GM19438 (cell line): ENCODE data around the gene BRAT1.

Experiments
- ATAC-seq: cut with Tn5 transposase; IDR thresholded peaks from one replicate; pipeline ENCODE4 v1.9.1; 2021; ENCODE audit warnings: low read depth; ENCODE audit not compliant: unreplicated experiment

The BRAT1 gene

DNA sequence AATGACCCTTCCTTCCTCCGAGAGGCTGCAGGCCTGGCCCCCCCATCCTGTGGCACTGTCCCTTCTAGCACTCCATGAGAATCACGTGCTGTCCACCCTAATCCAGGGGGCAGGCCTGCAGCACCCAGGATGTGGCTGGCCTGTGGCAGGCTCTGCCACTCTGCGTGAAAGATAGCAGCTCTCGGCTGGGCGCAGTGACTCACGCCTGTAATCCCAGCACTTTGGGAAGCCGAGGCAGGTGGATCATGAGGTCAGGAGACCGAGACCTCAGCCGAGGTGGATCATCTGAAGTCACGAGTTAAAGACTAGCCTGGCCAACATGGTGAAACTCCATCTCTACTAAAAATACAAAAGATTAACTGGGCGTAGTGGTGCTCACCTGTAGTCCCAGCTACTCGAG, 54.6 kb downstream of the BRAT1 start:
- no peak for ATAC-seq

DNA sequence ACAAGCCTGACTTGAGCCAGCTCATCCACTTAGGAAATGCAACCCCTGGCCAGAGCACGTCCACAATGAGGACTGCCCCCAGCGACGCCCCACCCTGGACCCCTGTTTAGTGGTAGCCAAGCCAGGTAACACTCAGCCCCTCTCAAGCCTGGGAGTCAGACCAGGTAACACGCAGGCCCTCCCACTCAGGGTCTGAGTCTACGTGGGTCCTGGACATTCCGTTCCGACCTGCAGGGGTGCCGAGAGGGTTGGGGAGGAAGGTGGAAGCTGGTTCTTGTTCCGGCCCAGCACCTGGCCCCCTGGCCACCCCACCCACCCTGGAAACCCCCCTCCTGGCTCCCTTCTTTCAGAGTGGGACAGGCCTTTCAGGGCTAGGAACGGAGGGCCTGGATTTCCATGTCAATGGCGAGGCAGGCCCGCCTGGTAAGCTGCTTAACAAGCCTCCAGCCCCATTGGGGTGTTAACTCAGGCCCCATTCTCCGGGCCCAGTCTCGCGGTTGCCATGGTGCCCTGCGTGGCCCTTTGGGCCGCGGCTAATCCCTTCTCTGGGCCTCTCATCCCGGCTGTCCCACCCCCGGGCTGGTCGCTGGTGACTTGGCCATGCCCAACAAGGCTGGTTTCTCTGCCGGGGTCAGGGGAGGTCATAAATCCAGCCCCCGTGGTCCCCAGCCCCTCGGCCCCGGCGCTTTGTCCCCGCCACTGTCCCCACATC, 55.4 kb downstream of the BRAT1 start:
- no peak for ATAC-seq

DNA sequence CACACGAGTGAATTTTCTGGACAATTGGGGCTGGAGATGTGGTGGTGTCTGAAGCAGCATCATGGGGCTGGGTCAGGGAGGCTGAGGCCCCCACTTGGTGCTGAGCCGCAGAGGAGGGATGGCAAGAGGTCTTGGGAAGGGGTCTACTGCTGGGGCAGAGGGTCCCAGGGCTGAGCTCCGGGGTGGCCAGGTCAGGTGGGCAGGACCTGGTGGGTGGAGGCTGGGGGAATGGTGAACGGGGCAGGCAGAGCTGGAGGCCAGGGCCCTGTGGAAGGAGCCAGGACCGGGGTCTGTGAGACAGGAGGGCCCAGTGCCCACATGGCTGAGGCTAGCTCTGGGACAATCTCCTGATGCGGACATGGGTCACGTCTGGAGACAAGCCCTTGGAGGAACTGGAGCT, 56.1 kb downstream of the BRAT1 start:
- ATAC-seq: no peak

DNA sequence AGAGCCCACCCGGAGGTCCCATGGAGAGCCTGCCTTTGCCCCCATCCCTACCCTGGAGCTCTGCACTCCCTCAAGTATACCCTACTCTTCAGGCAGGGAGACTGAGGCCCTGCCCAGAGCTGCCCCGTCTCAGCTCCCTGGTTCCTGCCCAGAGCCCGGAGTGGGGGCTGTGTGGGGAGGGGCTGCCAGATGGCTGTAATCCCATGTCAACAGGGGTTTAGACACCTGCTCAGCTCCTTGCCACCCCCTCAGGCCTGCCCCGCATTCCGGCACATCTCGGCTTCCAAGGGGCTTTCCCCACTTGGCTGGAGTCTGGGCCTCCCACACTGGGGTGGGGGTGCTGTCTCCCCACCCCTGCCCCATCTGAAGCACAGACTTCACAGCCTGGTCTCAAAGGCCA, 56.6 kb downstream of the BRAT1 start:
- no peak for ATAC-seq

DNA sequence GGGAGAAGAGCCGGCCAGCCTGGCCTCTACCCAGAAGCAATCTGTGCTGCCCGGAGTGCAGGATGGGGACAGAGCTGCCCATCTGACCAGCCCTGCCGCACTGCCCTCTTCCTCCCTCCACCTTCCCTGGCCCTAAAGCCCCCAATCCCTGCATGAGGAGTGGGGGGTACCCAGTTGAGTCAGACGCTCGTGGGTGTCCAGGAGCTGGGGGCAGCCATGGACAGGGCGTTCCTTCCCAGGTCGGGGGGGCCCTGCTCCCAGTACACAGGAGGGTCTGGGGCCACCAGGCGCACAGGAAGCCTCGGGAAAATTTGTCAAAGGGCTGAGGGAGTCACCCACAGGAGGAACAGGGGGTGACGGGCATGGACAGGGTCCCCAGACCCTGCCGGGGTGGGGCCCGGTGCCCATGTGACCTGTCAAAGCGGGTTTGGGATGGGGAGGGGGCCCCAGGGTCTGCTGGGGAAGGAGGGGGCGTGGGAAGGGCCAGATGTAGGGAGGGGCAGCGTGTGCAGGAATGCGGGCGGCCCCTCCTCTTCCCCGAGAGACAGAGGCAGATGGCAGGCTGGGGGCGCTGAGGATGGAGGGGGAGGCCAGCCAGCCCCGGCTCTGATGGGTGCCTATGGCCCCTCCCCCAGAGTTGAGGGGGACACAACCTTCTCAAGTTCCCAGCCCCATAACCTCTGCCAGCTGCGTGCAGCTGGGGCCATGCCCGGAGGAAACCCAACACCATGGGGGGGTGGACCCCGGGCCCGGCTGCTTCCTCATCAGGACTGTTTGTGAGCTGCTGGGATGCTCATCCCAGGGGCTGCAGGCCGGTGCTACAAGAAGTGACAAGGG, 57.6 kb downstream of the BRAT1 start:
- ATAC-seq: no peak

DNA sequence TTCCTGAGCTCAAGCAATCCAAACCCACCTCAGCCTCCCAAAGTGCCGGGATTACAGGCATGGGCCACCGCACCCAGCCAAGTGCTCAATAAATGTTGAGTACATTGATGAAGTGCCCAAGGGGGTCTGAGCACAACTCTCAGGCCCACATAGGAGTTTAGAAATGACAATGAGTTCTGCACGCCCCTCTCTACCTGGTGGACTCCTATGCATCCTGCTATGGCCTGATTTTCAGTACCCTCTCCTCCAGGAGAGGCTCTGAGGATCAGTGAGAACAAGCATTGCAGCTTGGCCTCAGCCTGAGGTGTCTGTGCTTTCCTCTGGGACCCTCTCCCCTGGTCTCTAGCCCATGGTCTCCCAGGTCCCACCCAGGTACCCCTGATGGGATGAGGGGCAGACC, 58.3 kb downstream of the BRAT1 start:
- ATAC-seq: no peak

DNA sequence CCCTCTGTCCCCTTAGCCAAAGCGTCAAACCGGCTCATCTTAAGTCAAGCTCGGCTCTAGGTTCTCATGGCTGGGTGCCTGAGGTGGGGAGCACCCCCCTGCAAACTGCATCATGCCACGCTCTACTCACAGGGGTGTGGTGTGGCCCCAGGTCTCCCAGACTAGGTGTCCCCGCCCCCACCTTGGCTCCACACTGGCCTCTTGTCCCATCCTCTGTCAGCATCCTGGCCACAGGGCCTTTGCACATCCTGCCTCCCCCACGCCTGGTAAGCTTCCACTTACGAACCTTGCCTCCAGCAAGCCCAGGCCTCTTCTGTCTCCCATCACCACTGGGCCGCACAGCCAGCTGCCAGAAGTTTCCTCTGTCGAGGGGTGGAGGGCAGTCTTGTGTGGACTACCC, 58.9 kb downstream of the BRAT1 start:
- no peak for ATAC-seq

DNA sequence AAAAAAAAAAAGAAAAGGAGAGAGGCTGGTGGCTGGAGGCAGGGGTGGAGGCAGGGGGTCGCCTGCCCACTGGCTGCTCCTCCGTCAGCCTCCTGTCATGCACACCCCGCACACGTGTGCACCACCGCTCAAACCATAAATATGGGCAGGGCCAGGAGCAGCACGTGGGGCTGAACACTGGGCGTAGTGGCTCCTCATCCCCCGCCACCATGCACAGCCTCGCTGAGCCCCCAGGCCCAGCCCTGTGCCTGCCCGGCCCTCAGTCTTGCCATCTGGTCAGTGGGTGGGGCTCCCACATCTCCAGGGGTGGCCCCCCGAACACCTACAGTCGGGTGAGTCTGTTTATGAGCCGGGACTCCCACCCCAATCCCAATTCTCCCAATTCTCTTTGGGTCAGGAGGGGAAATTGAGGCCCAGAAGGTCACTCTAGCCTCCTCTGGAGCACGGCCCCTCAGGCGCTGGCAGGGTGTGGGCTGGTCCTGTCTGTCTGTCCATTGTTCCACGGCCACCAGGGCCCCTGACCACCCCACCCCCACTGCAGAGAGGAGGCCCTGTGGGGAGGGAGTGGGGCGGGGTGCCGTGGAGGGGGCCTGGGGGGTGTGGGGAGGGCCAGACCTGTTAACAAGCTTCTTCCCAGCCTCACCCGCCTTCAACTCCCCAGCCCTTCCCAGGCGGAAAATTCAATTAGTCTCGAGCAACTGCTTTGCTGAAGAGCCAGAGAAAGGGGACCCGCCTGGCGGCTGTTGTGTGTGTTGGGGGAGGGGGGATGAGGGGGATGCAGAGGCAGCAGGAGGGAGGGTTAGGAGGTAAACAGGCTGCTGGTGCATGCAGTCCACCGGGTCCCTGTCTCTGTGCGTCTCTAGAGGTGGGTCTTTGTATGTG, 59.7 kb downstream of the BRAT1 start:
- no peak for ATAC-seq

DNA sequence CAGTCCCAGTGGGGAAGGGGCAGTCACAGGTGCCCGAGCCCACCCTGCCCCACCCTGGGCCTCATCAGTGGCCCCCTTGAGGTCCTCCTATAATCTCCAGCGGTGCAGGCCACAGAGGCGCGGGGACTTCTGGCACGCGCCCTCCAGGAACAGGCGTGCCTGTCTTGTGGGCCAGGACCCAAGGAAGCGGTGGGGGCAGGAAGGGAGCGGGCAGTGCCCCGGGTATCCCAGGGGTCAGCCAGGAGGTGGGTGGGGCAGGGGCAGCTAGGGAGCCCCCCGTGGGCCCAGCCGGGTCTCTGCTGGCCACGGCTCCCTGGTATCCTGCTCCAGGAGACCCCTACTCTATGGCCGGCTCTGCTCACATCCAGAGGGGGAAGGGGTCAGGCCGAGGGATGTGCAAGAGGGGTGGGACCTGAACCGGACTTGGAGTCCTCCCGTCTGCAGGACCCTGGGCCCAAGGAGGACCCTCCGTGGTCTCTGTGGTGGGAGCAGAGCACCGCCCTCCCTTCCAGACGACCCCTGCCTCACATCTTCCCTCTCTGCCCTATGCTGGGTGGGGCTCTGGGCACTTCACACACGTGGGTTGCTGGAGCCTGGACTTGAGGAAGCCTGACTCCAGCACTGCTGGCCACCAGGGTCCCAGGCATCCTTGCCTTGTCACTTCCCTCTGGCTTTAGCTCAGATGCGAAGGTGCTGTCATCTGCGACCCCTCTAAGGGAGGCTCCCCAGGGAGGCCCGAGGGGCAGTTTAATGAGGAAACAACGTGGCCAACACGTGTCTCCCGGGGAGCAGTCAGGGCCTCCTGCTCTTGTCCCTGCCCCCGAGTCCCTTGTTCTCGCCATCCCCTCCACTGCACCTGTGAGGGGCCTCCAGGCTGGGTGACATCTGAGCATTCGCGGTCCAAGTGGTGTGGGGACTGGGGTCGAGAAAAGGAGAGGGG, 60.9 kb downstream of the BRAT1 start:
- no peak for ATAC-seq

DNA sequence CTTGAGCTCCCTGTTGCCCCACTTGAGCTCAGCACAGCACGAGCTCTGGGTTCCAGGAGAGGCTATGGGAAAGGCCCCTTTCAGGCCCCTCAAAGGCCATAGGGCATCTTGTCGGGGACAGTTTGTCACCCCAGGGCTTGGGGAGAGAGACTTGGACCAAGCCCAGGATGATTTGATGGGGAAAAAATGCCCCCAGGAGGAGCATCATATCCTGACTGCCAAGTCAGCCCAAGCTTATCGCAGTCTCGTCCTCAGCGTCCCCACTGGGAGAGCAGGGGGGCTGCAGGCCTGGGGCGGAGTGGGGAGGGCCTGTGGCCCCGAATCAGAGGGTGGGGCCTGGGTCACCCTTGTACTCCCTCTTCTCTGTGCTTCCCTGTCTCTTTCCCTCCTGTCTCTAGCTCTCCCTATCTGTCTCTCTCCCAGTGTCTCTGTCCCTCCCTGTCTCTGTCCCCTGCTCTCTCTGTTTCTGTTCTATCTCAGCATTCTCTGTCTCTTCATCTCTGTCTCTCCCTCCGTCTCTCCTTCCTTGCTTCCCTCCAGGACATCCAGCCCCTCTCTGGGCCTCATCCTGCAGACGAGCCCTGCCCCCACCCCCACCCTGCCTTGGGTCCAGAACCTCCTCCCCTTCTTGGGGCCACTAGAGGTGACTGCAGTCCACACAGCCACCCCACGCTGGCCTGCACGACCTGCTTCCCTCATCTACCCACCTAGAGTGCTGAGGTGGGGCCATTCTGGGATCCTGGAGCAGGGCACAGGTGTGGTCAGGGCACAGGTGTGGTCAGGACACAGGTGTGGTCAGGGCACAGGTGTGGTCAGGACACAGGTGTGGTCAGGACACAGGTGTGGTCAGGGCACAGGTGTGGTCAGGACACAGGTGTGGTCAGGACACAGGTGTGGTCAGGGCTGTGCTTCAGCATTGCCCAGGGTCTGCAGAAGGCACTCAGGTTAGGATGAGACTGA, 61.8 kb downstream of the BRAT1 start:
- no peak for ATAC-seq

DNA sequence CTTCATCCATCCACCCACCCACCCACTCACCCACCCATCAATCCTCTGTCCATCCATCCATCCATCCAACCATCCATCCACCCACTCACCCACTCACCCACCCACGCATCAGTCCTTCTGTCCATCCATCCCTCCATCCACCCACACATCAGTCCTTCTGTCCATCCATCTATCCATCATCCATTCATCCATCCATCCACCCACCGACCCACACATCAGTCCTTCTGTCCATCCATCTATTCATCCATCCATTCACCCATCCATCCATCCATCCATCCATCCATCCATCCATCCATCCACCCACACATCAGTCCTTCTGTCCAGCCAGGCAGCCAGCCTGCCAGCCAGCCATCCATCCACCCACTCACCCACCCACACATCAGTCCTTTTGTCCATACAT, 63.3 kb downstream of the BRAT1 start:
- ATAC-seq: no peak

DNA sequence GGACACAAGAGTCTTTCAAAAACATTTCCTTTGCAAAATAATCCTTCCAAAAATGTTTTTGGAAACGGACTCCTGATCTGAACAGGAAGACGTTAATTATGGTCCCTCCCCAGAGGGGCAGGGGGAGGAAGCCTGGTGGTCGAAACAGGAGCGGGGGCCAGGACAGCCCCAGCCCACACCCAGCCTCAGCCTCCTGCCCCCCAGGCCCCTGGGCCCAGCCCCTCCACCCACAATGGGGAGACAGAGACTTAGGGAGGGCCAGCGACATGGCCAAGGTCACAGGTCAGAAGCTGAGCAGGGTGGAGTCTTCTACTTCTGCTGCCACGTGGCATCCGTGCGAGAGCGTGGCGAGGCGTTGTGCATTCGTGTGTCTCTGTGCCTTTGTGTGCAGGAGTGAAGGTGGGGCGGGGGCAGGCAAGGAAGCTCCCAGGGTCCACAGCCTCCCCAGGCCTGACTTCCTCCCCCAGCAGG, 65.1 kb downstream of the BRAT1 start:
- ATAC-seq: no peak

DNA sequence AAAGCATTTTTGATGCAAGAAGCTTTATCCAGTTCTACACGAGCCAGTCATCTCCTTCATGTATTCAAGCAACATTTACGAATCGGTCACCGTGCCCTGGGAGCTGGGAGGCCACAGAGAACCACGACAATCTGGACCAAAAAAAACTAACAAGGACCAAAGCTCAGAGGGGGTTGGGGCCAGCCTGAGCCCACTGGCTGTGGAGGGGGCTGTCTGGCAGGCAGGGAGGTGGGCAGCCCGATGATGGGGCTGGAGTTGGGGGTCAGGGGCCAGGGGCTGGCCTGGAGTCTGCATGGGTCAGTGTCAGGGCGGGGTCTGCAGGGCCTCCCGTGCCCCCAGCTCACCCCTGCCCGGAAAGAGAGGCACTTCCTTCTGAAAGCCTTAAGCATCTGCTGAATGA, 66.6 kb downstream of the BRAT1 start:
- no peak for ATAC-seq

DNA sequence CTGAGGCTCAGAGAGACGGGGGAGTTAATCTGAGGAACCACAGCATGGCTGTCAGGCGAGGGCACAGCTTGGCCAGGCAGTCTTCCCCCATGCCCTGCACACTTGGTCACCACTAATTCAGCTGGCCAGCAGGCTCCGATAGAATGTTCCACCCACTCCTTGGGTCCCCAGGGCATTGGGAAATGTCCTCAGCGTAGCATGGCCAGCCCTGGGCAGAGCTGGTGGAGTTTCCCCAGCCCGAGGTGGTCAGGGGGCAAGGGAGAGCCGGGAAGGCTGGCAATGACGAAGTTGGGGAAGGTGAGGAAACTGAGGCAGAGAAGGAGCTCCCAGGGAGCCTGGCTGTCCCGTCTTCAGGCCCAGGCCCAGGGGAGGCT, 67.1 kb downstream of the BRAT1 start:
- no peak for ATAC-seq
